ENCODE results near the gene NEGR1.

GRCh38 chr1:71843012-71843411 is 439.3 kb downstream of the NEGR1 start:
- no peak for TF ChIP-seq CTCF (IDR thresholded peaks at IDR 0.05)
- TF ChIP-seq POLR2AphosphoS5 (IDR thresholded peaks at IDR 0.05; ENCODE audit: insufficient read depth in 1 of 2, low read depth in 1 of 2), result no peak
